CD14-positive monocyte (primary cell): ENCODE measurements around the gene SOCS3. TPM values are rescaled to one million over a fixed set of nuclear protein-coding genes. Genes with fewer than 3 reads are reported as not detected.
A peak's percentile ranks its signal among the peaks of the same experiment; 100 is the strongest.

Experiments
- DNase-seq, 3 donors: peaks; one replicate each; pipeline ENCODE4 v3.0.0-alpha.2; 2011 to 2022
- H2AFZ ChIP-seq: 2 replicates; pipeline ENCODE4 v1.6.0; 2012; ENCODE audit warnings: mild to moderate bottlenecking, low read depth, low read length, inconsistent platforms; ENCODE audit not compliant: insufficient read depth, poor library complexity, severe bottlenecking
- H3K27ac ChIP-seq, 2 donors: 1 replicate in 1 of 2; 2 replicates in 1 of 2; pipeline ENCODE4 v1.5.1; 2012 to 2013; ENCODE audit warnings: low read length in 2 of 2, control low read depth in 1 of 2, inconsistent platforms in 1 of 2, low read depth in 1 of 2, mild to moderate bottlenecking in 1 of 2
- H3K27me3 ChIP-seq, 2 donors: one replicate each; pipeline versions ENCODE4 v1.6.0 to v1.6.1; 2011 to 2013; ENCODE audit warnings: low read length in 2 of 2; ENCODE audit not compliant: control insufficient read depth in 2 of 2, insufficient read depth in 2 of 2
- H3K36me3 ChIP-seq, 2 donors: replicated peaks in 1 of 2; 1 replicate in 1 of 2; 2 replicates in 1 of 2; pipeline versions ENCODE4 v1.5.1 to v1.6.1; 2012 to 2013; ENCODE audit warnings: low read length in 2 of 2, control low read depth in 1 of 2, inconsistent platforms in 1 of 2, mild to moderate bottlenecking in 1 of 2; ENCODE audit not compliant: insufficient read depth in 2 of 2, control insufficient read depth in 1 of 2
- H3K4me1 ChIP-seq, 2 donors: 1 replicate in 1 of 2; 2 replicates in 1 of 2; pipeline versions ENCODE4 v1.5.1 to v1.6.1; 2012 to 2013; ENCODE audit warnings: low read length in 2 of 2, control low read depth in 1 of 2, inconsistent platforms in 1 of 2, mild to moderate bottlenecking in 1 of 2, moderate library complexity in 1 of 2; ENCODE audit not compliant: insufficient read depth in 2 of 2, control insufficient read depth in 1 of 2
- H3K4me2 ChIP-seq: replicated peaks from 2 replicates; pipeline ENCODE3; 2012; ENCODE audit warnings: low read length, moderate library complexity, mild to moderate bottlenecking; ENCODE audit not compliant: poor library complexity, severe bottlenecking; ENCODE audit errors: extremely low read depth
- H3K4me3 ChIP-seq, 3 experiments: fragments of 200-600 bp in 1 of 3; sonication (generic) in 1 of 3; replicated peaks in 1 of 3; 1 replicate in 2 of 3; 2 replicates in 1 of 3; pipeline ENCODE4 v1.5.1; 2011 to 2013; ENCODE audit warnings: low read length in 3 of 3, mild to moderate bottlenecking in 3 of 3, control low read depth in 2 of 3, low read depth in 2 of 3, inconsistent platforms in 1 of 3, moderate library complexity in 1 of 3
- H3K79me2 ChIP-seq: 2 replicates; pipeline ENCODE4 v1.6.0; 2012; ENCODE audit warnings: mild to moderate bottlenecking, control low read depth, inconsistent platforms, low read length, moderate library complexity; ENCODE audit not compliant: insufficient read depth
- H3K9ac ChIP-seq: 2 replicates; pipeline ENCODE4 v1.6.0; 2017; ENCODE audit warnings: low read length, mild to moderate bottlenecking; ENCODE audit not compliant: insufficient read depth, poor library complexity, severe bottlenecking
- H3K9me3 ChIP-seq, 2 donors: replicated peaks in 1 of 2; 1 replicate in 1 of 2; 2 replicates in 1 of 2; pipeline versions ENCODE4 v1.5.1 to v1.6.1; 2012 to 2013; ENCODE audit warnings: low read length in 2 of 2, control low read depth in 1 of 2; ENCODE audit not compliant: control insufficient read depth in 1 of 2, insufficient read depth in 1 of 2
- H4K20me1 ChIP-seq: 2 replicates; pipeline ENCODE4 v1.6.0; 2012; ENCODE audit warnings: mild to moderate bottlenecking, low read length, control low read depth, moderate library complexity; ENCODE audit not compliant: insufficient read depth
- H3K27ac Mint-ChIP-seq, 7 donors: one replicate each; pipeline ENCODE4 v1.8.0; 2020; ENCODE audit warnings: mild to moderate bottlenecking in 7 of 7, mixed read lengths in 7 of 7, moderate library complexity in 6 of 7, inconsistent platforms in 2 of 7
- H3K27me3 Mint-ChIP-seq, 3 donors: one replicate each; pipeline ENCODE4 v1.8.0; 2021 to 2022; ENCODE audit warnings: low read depth in 3 of 3, mild to moderate bottlenecking in 3 of 3, mixed read lengths in 3 of 3, moderate library complexity in 3 of 3, inconsistent platforms in 1 of 3
- H3K36me3 Mint-ChIP-seq, 2 donors: one replicate each; pipeline ENCODE4 v1.8.0; 2020; ENCODE audit warnings: mixed read lengths in 2 of 2, inconsistent platforms in 1 of 2, mild to moderate bottlenecking in 1 of 2
- H3K4me1 Mint-ChIP-seq: one replicate; pipeline ENCODE4 v1.8.0; 2020; ENCODE audit warnings: mild to moderate bottlenecking, mixed read lengths
- H3K4me3 Mint-ChIP-seq, 2 donors: one replicate each; pipeline ENCODE4 v1.8.0; 2020; ENCODE audit warnings: mild to moderate bottlenecking in 2 of 2, mixed read lengths in 2 of 2, moderate library complexity in 1 of 2
- H3K9me3 Mint-ChIP-seq, 7 donors: one replicate each; pipeline ENCODE4 v1.8.0; 2020 to 2022; ENCODE audit warnings: mixed read lengths in 7 of 7, mild to moderate bottlenecking in 6 of 7, moderate library complexity in 6 of 7, inconsistent platforms in 2 of 7
- WGBS: methylation state at CpG from one replicate; pipeline ENCODE4 v1.1.5; 2013; ENCODE audit warnings: missing lambda C conversion rate; ENCODE audit not compliant: insufficient coverage; 5-methylcytosine and 5-hydroxymethylcytosine counted together
- intact Hi-C, 2 donors: fragments of 100-400 bp; cut with micrococcal nuclease; formaldehyde crosslinking; loops; one replicate each; pipeline versions ENCODE4 v1.15.0 to v1.15.1; 2023
- polyA plus RNA-seq, 3 donors: library from polyadenylated mRNA; depleted of rRNA in 1 of 3; unstranded in 2 of 3; stranded (reverse) in 1 of 3; fragments of 300-500 nt in 2 of 3; fragments of >200 nt in 1 of 3; fragmentation: Illumina TruSeq in 2 of 3; gene quantifications; 1 replicate in 2 of 3; 2 replicates in 1 of 3; pipeline ENCODE4 v1.2.3, GENCODE V29; 2012 to 2021
- TF ChIP-seq, protein P1 (sequence below): fragments of 200-600 bp; IDR thresholded peaks from one replicate; pipeline ENCODE4 v1.8.0; 2022; ENCODE audit warnings: antibody characterized with exemption, mild to moderate bottlenecking

The SOCS3 gene
- polyA plus RNA-seq, 3 donors = 123 to 441 (median 144) TPM

DNA sequence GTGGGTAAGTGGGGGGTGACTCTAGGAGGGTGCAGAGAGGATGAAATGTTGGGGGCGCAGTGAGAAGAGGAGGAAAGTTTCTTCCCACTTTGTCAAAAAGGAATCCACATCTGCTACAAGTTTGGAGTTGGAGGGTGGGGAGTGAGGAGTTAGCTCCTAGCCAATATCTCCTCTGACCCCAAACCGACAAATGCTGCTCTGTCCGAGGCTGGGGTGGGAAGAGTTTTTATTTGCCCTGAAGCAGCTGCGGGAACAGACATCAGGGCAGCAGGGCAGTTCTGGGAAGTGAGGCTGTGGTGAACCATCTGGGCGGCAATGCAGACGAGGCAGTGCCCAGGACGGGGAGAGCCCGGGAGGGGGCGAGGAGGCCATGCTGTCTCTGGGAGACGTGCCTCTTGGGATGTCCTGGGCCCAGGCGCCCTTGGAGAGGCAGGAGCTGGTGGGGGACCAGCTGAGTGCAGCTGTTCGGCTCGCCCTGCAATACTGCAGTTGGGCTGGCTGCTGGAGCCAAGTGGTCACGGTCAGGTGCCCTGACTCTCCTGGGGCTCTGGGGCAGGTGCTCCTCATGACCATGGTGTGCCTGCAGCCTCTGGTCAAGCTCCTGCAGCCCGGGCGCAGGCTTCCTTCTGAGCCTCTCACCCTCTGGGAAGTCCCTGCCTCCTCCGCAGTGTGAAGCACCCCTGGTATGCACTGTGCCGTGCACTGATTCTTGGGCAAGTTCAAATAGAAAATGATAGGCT is 6.4 kb upstream of the SOCS3 start:
- H3K27me3 Mint-ChIP-seq = peaks cover 25 to 41% (median 38%) of the 10 kb centered on the region in 3 donors
- Histone ChIP-seq H3K27ac (no peak overlapping the region), H3K79me2 (no peaks in the 10 kb centered on the region), H3K9me3 (no peaks in the 10 kb centered on the region), H4K20me1 (no peaks in the 10 kb centered on the region), H3K4me3 (no peak overlapping the region), H2AFZ (no peak overlapping the region), H3K9ac (no peak overlapping the region), H3K27me3 (peaks cover 0 to 26% of the 10 kb centered on the region in 2 donors), H3K36me3 (no peaks in the 10 kb centered on the region), H3K4me2 (no peak overlapping the region), H3K4me1 (peaks cover 0 to 5% of the 10 kb centered on the region in 2 donors)
- DNase-seq = no peak
- H3K27ac Mint-ChIP-seq = no peak overlapping the region
- peaks cover 12% of the 10 kb centered on the region for H3K4me1 Mint-ChIP-seq
- intact Hi-C loops = no loop called here
- TF ChIP-seq, protein P1, sequence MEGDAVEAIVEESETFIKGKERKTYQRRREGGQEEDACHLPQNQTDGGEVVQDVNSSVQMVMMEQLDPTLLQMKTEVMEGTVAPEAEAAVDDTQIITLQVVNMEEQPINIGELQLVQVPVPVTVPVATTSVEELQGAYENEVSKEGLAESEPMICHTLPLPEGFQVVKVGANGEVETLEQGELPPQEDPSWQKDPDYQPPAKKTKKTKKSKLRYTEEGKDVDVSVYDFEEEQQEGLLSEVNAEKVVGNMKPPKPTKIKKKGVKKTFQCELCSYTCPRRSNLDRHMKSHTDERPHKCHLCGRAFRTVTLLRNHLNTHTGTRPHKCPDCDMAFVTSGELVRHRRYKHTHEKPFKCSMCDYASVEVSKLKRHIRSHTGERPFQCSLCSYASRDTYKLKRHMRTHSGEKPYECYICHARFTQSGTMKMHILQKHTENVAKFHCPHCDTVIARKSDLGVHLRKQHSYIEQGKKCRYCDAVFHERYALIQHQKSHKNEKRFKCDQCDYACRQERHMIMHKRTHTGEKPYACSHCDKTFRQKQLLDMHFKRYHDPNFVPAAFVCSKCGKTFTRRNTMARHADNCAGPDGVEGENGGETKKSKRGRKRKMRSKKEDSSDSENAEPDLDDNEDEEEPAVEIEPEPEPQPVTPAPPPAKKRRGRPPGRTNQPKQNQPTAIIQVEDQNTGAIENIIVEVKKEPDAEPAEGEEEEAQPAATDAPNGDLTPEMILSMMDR = no peak
- H3K4me3 Mint-ChIP-seq = peak overlapping the region in 1 of 2 donors; percentile 46
- no peaks in the 10 kb centered on the region for H3K9me3 Mint-ChIP-seq
- WGBS = 64% methylated on average over 14 of the region's 18 CpGs
- H3K36me3 Mint-ChIP-seq = no peaks in the 10 kb centered on the region

DNA sequence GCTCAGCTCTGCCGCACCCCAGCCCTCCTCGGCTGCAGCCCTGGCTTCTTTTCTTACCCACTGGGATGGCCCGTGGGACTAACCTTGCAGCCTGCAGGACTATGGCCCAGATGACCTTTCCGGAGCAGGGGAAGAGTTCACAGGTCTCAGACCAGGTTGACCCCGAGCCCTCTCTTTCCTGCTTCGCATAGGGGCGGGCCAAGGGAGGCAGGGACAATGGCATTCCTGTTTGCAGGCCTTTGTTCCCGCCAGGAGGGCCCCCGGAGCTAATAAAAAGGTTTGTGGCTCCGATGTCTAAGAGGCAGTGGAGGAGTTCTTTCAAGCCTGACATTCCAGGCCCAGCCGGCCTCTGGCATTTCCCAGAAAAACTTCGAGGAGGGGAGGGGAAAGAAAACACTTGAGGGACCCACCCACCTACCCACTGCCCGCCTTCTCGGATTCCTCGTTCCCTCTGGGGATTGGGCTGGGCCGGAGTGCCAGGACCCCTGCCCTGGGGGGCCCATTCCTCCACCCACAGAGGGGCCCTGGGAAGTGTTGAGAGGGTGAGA is 5.8 kb upstream of the SOCS3 start:
- Histone ChIP-seq H3K9me3 (no peaks in the 10 kb centered on the region), H3K4me2 (no peak overlapping the region), H3K4me3 (no peak overlapping the region), H3K79me2 (no peaks in the 10 kb centered on the region), H3K4me1 (peaks cover 2 to 9% of the 10 kb centered on the region in 2 donors), H3K27ac (no peak overlapping the region), H4K20me1 (no peaks in the 10 kb centered on the region), H2AFZ (no peak overlapping the region), H3K27me3 (peaks cover 0 to 26% of the 10 kb centered on the region in 2 donors), H3K9ac (no peak overlapping the region), H3K36me3 (no peaks in the 10 kb centered on the region)
- no peak for DNase-seq
- intact Hi-C loops = no loop called here
- Mint-ChIP-seq H3K4me3 (no peak overlapping the region), H3K27ac (no peak overlapping the region), H3K4me1 (peaks cover 18% of the 10 kb centered on the region), H3K9me3 (no peaks in the 10 kb centered on the region), H3K27me3 (peaks cover 25 to 42% (median 41%) of the 10 kb centered on the region in 3 donors), H3K36me3 (no peaks in the 10 kb centered on the region)
- TF ChIP-seq, protein P1 = no peak
- 94% methylated on average over 6 of the region's 16 CpGs for WGBS
